BJ (cell line): ENCODE results near the gene CEP112. TPM values are rescaled to one million over a fixed set of nuclear protein-coding genes. Genes with fewer than 3 reads are reported as not detected.

ENCODE experiments used
- CTCF ChIA-PET: fragments of 350-600 bp; formaldehyde crosslinking; extraction: SDS; loops from one replicate; lab custom pipeline; 2021; ENCODE audit warnings: antibody characterized with exemption, inconsistent platforms; lab: Yijun Ruan, JAX
- POLR2A ChIA-PET: fragments of 300-600 bp; sonication (Branson Sonifier 250); formaldehyde crosslinking; extraction: SDS; loops from one replicate; lab custom pipeline; 2021; ENCODE audit warnings: antibody characterized with exemption; lab: Charles Lee
- DNase-seq: peaks from one replicate; pipeline ENCODE4 v3.0.0-alpha.2; 2011; ENCODE audit warnings: low read depth
- H3K27me3 ChIP-seq: 2 replicates; pipeline ENCODE4 v1.6.0; 2011; ENCODE audit warnings: low read length; ENCODE audit not compliant: control insufficient read depth, insufficient read depth
- H3K36me3 ChIP-seq: 2 replicates; pipeline ENCODE4 v1.5.1; 2011; ENCODE audit warnings: low read length; ENCODE audit not compliant: control insufficient read depth, insufficient read depth
- H3K4me3 ChIP-seq: 2 replicates; pipeline ENCODE4 v1.5.1; 2011; ENCODE audit warnings: low read depth, mild to moderate bottlenecking, control low read depth, low read length
- polyA plus RNA-seq: library from polyadenylated mRNA; depleted of rRNA; stranded (reverse); fragments of >200 nt; gene quantifications from 2 replicates; pipeline ENCODE4 v1.2.3, GENCODE V29; 2011
- TF ChIP-seq, protein P1 (sequence below): IDR thresholded peaks from 2 replicates; pipeline ENCODE4 v1.5.1; 2011; ENCODE audit warnings: low read depth, mild to moderate bottlenecking, control low read depth, inconsistent platforms, low read length, moderate library complexity; ENCODE audit not compliant: insufficient read depth

Gene CEP112
- polyA plus RNA-seq, 1 experiment, result 3.3 TPM

DNA sequence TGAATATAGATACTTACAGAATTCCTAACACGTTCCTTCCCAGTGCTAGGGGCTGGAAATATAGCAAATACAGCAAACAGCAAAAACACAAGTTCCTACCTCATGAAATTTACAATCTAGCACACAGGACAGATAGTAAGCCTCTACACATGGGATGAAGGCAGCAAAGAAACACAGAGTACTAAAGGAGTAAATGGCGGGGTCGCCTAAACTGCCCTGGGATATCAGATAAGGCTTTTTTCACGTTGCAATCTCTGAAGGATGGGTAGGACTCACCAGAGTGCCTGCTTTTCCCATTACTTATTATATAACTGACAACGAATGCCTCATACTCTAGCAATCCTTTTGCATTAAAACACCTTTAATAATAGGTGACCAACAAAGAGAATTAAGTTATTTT is 19.8 kb downstream of the CEP112 start:
- CTCF ChIA-PET, result interaction anchor here (0.9 kb wide), 1 partner anchor 940 kb away, joined by 3 read pairs; no protein-coding TSS in a partner anchor
- POLR2A ChIA-PET, result no interaction called here
- Histone ChIP-seq H3K36me3 (peaks cover 2% of the 10 kb centered on the region; the same call in 1 of the 2 replicates), H3K4me3 (no peak overlapping the region), H3K27me3 (no peaks in the 10 kb centered on the region)
- DNase-seq, result no peak
- TF ChIP-seq, protein P1, sequence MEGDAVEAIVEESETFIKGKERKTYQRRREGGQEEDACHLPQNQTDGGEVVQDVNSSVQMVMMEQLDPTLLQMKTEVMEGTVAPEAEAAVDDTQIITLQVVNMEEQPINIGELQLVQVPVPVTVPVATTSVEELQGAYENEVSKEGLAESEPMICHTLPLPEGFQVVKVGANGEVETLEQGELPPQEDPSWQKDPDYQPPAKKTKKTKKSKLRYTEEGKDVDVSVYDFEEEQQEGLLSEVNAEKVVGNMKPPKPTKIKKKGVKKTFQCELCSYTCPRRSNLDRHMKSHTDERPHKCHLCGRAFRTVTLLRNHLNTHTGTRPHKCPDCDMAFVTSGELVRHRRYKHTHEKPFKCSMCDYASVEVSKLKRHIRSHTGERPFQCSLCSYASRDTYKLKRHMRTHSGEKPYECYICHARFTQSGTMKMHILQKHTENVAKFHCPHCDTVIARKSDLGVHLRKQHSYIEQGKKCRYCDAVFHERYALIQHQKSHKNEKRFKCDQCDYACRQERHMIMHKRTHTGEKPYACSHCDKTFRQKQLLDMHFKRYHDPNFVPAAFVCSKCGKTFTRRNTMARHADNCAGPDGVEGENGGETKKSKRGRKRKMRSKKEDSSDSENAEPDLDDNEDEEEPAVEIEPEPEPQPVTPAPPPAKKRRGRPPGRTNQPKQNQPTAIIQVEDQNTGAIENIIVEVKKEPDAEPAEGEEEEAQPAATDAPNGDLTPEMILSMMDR, result no peak

DNA sequence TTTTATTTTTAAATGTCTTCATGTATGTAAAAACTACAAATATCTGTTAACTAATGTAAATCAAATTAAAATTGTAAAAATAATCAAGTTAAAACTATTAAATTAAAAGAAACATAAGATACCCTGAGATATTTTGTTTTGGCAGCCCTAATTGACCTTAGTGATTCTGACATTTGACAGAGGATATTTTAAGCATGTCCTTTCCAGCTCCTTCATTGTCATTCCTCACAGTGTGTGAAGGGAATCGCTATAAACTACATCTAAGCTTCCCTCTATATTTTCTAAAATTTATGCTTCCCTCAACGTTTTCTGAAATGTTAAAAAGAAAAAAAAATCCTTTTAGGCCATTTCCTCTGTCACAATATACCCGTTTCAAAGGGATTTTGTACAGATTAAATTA is 20.2 kb downstream of the CEP112 start:
- Histone ChIP-seq H3K36me3 (peaks cover 2% of the 10 kb centered on the region; the same call in 1 of the 2 replicates), H3K4me3 (no peak overlapping the region), H3K27me3 (no peaks in the 10 kb centered on the region)
- CTCF ChIA-PET, result interaction anchor here (0.9 kb wide), 1 partner anchor 940 kb away, joined by 3 read pairs; no protein-coding TSS in a partner anchor
- no peak for DNase-seq
- POLR2A ChIA-PET, result no interaction called here
- TF ChIP-seq, protein P1, result no peak

DNA sequence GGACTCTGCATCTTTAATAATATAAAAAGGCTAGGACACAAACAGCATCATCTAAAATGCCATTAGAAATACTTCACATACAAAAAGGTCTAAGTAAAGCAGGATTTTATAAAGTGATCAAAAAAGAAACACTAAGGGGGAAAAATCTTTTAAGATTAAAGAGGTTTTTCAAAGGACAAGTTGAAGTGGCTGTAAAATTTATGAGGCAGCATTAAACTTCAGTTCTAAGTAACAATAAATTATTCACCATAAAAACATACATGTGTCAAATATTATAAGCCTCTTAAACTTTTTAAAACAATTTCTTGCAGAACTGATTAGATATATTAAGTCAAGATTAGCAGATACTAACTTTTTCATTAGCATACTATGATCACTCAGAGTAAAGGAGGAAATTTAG is 20.8 kb downstream of the CEP112 start:
- POLR2A ChIA-PET, result no interaction called here
- no peak for DNase-seq
- peaks cover 2% of the 10 kb centered on the region; the same call in 1 of the 2 replicates for H3K36me3 ChIP-seq
- H3K27me3 ChIP-seq, result no peaks in the 10 kb centered on the region
- TF ChIP-seq, protein P1, result no peak
- no peak overlapping the region for H3K4me3 ChIP-seq
- CTCF ChIA-PET, result interaction anchor here (0.9 kb wide), 1 partner anchor 939 kb away, joined by 3 read pairs; no protein-coding TSS in a partner anchor

DNA sequence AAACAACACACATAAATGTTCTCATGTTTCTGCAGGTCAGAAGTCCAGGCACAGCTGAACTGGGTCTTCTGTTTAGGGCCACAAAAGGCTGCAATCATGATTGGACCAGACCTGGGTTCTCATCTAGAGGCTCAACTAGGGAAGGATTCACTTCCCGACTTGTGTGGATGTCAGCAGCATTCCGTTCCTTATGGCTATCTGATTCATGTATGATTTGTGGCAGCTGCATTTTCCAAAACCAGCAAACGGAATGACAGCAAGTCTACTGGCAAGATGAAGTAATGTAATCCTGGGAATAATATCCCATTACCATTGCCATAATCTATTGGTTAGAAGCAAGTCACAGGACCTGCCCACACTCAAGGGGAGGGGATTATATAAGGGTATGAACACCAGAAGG is 22.1 kb downstream of the CEP112 start:
- POLR2A ChIA-PET, result no interaction called here
- Histone ChIP-seq H3K27me3 (no peaks in the 10 kb centered on the region), H3K36me3 (peaks cover 2% of the 10 kb centered on the region; the same call in 1 of the 2 replicates), H3K4me3 (no peak overlapping the region)
- no peak for DNase-seq
- TF ChIP-seq, protein P1, result no peak
- CTCF ChIA-PET, result interaction anchor here (0.5 to 1.6 kb wide), 5 partner anchors 12 to 938 kb away, joined by 3 to 4 read pairs (median 4); no protein-coding TSS in a partner anchor

DNA sequence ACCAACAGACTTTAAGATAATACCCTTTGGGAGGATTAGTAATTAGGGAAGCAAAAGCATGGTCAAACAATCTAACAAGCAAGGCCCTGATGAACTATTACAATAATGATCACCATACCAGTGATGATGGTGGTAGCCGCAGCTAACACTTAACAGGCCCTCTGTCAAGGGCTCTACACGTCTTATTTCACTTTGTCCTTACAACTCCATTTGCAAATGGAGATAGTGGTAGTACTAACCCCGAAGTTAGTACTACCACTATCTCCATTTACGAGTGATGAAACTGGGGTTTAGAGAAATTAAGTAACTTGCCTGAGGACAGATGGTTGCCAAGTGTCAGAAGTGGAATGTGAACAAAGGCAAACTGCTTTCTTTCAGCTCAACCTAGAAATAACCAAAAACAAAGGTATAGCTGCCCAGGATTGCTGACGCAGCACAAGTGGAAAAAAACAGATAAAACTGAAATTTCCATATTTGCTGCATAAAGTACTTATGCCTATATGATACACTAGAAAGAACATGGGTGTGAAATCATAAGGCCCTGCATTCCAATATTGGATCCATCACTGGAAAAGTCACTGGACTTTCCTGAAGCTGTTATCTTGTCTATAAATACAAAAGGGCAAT is 24.6 kb downstream of the CEP112 start:
- no peak for DNase-seq
- CTCF ChIA-PET, result interaction anchor here (1.1 to 5.2 kb wide), 4 partner anchors 873 to 949 kb away, joined by 4 to 47 read pairs (median 29); no protein-coding TSS in a partner anchor
- Histone ChIP-seq H3K27me3 (no peaks in the 10 kb centered on the region), H3K4me3 (no peak overlapping the region), H3K36me3 (peaks cover 2% of the 10 kb centered on the region; the same call in 1 of the 2 replicates)
- TF ChIP-seq, protein P1, result no peak
- POLR2A ChIA-PET, result no interaction called here
